Ovary (tissue), 3 donors: ENCODE measurements around the gene GSTM2.

ENCODE experiments used
- CTCF ChIP-seq, 3 donors: fragments of 450-650 bp in 2 of 3; fragments of 200-600 bp in 1 of 3; IDR thresholded peaks; one replicate each; pipeline versions ENCODE4 v1.5.1 to v1.8.0; 2016 to 2022; ENCODE audit warnings: antibody characterized with exemption in 3 of 3, mild to moderate bottlenecking in 1 of 3
- EP300 ChIP-seq: sonication (generic); formaldehyde crosslinking; IDR thresholded peaks from one replicate; pipeline ENCODE4 v1.6.1; 2017; ENCODE audit warnings: antibody characterized with exemption
- POLR2A ChIP-seq: fragments of 450-650 bp; IDR thresholded peaks from one replicate; pipeline ENCODE4 v1.6.1; 2017; ENCODE audit warnings: antibody characterized with exemption, mild to moderate bottlenecking, moderate library complexity
- donor health status: DM: no; HTN: no; CAD: no.

- TF ChIP-seq CTCF (IDR thresholded peaks at IDR 0.05) (peak in 2 of 3 donors; percentile 48 to 73), POLR2A (no peak), EP300 (no peak)
Observed at GRCh38 chr1:109687641-109688499, 20.0 kb downstream of the GSTM2 start, which contains the start of gene GSTM1.
